ENCODE data around the gene GPAT2.
"Not testable (repeated sequence)": the region's sequence is repeated elsewhere in the genome, so short reads cannot be mapped to it uniquely, and the experiment has no call there.

Gene GPAT2

DNA sequence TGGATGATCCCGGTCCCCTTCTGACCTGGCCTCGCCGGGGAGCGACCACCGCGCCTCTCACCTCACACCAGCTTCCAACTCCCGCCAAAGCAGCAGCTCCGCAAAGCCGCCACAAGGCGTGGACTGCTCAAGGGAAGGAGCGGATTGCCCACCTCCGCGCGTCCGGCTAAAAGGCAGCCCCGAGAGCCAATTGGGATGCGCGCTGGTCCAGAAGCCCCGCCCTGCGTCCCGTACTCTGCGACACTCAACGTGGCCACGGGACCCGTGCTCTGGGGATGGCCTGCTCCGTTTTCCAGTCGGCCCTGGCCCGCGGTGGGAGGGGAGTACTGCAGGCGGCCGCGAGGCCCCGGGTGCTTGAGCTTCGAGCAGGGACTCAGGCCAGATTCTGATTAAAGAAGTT, at the start of gene GPAT2:
Gene GPAT2, minus strand, starts transcription at position 125 of the 400 bp plus-strand sequence. CDS start 2,557 bp downstream, outside the sequence.
- not testable (repeated sequence) for H3K36me3 ChIP-seq (ENCODE audit: insufficient read depth, low read length); H3K9me3 ChIP-seq (ENCODE audit: low read length); H3K27ac ChIP-seq (ENCODE audit: low read depth, low read length); H3K4me3 ChIP-seq (ENCODE audit: low read depth in 1 of 2, low read length in 2 of 2); H3K27me3 ChIP-seq (ENCODE audit: control insufficient read depth in 1 of 2, insufficient read depth in 2 of 2, low read length in 2 of 2); H3K4me1 ChIP-seq (ENCODE audit: insufficient read depth, low read length); H3K9ac ChIP-seq (ENCODE audit: low read length)

DNA sequence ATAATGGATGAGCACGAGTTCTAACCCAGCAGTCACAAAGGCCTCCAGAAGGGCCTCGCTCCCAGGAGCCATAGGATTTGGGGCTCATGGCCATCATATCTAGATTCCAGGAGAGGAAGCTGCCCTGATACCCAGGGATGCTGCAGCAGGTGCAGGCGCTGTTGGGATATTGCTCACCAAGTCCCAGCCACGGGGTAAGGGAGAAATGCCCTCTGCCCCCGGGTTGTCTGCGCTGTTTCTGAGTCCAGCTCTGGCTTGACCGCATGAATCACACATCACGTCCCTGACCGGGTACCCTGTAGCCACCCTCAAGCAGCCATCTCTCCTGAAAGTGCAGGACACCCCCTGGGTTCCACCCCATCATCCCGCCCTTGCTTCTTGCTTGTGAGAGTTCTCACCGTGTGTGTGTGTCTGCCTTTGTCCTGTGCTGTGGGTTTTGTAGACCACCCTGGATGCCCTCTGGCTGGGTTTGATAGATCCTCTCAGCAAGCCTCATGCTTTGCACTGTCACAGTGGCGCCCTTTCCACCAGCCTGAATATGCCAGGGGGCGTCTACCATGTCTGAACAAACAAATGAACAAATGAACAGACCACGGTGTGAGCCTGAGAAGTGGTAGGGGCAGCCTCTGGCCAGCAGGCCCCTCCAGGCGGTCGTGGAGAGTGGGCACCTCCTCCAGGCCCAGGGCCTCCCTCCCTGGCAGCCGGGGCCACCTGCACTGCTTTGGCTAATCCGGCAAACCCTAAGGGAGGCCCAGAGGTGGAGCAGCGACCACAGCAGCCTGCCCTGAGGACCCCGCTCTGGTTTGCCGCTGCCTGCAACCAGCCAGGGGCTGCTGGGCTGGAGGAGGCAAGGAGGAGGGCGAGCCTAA, 49.5 kb upstream of the GPAT2 start:
- H3K9me3 ChIP-seq (ENCODE audit: low read length) = no peaks in the 10 kb centered on the region
- H3K4me1 ChIP-seq (ENCODE audit: insufficient read depth, low read length) = no peaks in the 10 kb centered on the region
- H3K36me3 ChIP-seq (ENCODE audit: insufficient read depth, low read length) = no peaks in the 10 kb centered on the region
- H3K4me3 ChIP-seq (ENCODE audit: low read depth in 1 of 2, low read length in 2 of 2) = no peak overlapping the region
- no peaks in the 10 kb centered on the region for H3K27me3 ChIP-seq (ENCODE audit: control insufficient read depth in 1 of 2, insufficient read depth in 2 of 2, low read length in 2 of 2)
- no peak overlapping the region for H3K9ac ChIP-seq (ENCODE audit: low read length)
- H3K27ac ChIP-seq (ENCODE audit: low read depth, low read length) = no peak overlapping the region

GRCh38 chr2:96083064-96083939, 48.6 kb upstream of the GPAT2 start:
- H3K36me3 ChIP-seq (ENCODE audit: insufficient read depth, low read length) = no peaks in the 10 kb centered on the region
- no peaks in the 10 kb centered on the region for H3K4me1 ChIP-seq (ENCODE audit: insufficient read depth, low read length)
- H3K9ac ChIP-seq (ENCODE audit: low read length) = no peak overlapping the region
- no peak overlapping the region for H3K27ac ChIP-seq (ENCODE audit: low read depth, low read length)
- H3K27me3 ChIP-seq (ENCODE audit: control insufficient read depth in 1 of 2, insufficient read depth in 2 of 2, low read length in 2 of 2) = no peaks in the 10 kb centered on the region
- no peak overlapping the region for H3K4me3 ChIP-seq (ENCODE audit: low read depth in 1 of 2, low read length in 2 of 2)
- no peaks in the 10 kb centered on the region for H3K9me3 ChIP-seq (ENCODE audit: low read length)

DNA sequence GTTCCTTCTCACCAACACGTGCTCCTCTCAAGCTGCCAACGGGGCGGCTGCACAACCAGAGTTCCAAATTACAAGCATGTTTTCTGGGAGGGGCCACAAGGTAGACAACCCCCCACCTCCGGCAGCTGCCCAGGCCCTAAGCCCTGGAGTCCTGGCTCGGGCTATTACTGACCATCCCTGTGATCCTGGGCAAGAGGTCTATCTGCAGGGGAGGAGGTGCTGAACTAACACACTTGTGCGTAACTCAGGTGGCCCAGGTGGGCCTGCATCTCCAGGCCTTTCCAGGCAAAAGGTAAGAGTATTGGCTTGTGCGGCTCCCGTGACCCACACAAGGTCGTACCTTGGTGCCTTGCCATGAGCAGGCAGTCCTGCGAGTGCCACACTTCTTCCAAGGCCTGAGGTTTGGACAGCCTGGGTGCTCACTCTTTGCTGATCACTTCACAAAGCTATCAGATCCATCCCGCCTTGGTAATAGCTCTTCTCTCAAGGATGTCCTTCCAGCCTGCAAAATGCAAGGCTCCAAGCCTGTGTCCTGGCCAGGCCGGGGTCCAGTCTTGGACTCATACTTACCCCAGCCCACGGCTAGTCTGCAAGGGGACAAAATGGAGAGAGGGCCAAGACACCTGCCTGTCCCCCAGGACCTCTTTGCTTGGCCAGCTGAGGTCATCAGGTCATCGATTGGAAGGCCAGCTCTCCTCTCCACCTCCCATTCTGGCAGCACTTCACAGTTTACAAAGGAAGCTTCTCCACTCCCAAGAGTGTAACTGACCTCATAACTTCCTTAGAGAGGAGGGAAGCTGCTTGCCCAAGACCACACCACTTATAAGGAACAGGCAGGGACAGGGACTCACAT, 47.7 kb upstream of the GPAT2 start:
- Histone ChIP-seq H3K27ac (ENCODE audit: low read depth, low read length) (no peak overlapping the region), H3K27me3 (ENCODE audit: control insufficient read depth in 1 of 2, insufficient read depth in 2 of 2, low read length in 2 of 2) (no peaks in the 10 kb centered on the region), H3K4me3 (ENCODE audit: low read depth in 1 of 2, low read length in 2 of 2) (no peak overlapping the region), H3K9ac (ENCODE audit: low read length) (no peak overlapping the region), H3K9me3 (ENCODE audit: low read length) (no peaks in the 10 kb centered on the region), H3K36me3 (ENCODE audit: insufficient read depth, low read length) (no peaks in the 10 kb centered on the region), H3K4me1 (ENCODE audit: insufficient read depth, low read length) (no peaks in the 10 kb centered on the region)

DNA sequence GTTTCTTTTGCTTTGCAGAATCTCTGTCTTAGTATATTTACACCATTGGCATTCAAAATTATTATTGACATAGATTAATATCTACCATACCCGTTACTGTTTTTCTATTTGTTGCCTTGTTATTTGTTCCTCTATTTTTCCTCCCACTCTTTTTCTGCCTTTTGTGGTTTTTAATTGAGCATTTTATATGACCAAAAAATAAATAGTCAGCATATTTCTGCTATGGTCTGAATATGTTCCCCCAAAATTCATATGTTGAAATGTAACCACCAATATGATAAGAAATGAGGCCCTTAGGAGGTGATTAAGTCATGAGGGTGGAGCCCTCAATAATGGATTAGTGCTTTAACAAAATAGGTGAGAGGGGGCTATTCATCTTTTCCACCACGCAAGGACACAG, 46.3 kb upstream of the GPAT2 start:
- H3K36me3 ChIP-seq (ENCODE audit: insufficient read depth, low read length) = no peaks in the 10 kb centered on the region
- H3K27ac ChIP-seq (ENCODE audit: low read depth, low read length) = no peak overlapping the region
- no peaks in the 10 kb centered on the region for H3K9me3 ChIP-seq (ENCODE audit: low read length)
- no peaks in the 10 kb centered on the region for H3K4me1 ChIP-seq (ENCODE audit: insufficient read depth, low read length)
- H3K27me3 ChIP-seq (ENCODE audit: control insufficient read depth in 1 of 2, insufficient read depth in 2 of 2, low read length in 2 of 2) = no peaks in the 10 kb centered on the region
- H3K4me3 ChIP-seq (ENCODE audit: low read depth in 1 of 2, low read length in 2 of 2) = no peak overlapping the region
- no peak overlapping the region for H3K9ac ChIP-seq (ENCODE audit: low read length)

DNA sequence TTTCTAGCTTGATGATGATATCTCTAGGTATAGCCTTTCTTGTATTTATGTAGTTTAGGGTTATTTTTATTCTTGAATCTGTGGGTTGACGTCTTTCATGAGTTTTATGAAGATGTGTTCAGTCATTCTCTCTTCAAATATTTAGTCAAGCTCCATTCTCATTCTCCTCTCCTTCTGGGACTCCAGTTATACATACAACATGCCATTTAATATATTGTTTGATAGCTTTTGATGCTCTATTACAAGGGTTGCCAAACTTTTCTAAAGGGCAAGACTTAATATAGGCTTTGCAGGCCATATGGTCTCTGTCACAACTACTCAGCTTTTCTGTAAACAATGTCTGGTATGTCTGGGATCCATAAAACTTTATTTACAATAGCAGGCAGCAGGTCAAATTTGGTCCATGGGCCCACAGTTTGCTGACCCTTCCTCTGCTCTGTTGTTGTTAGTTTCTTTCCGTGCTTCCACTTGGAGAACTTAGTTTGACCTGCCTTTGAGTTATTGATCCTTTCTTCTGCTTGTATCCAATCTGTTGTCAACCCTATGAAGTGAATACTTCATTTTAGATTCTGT, 40.6 kb upstream of the GPAT2 start:
- Histone ChIP-seq H3K27ac (ENCODE audit: low read depth, low read length) (no peak overlapping the region), H3K9me3 (ENCODE audit: low read length) (no peaks in the 10 kb centered on the region)

GRCh38 chr2:96074156-96074555, 39.4 kb upstream of the GPAT2 start:
- no peak overlapping the region for H3K9ac ChIP-seq (ENCODE audit: low read length)
- H3K27ac ChIP-seq (ENCODE audit: low read depth, low read length) = no peak overlapping the region
- H3K4me1 ChIP-seq (ENCODE audit: insufficient read depth, low read length) = no peaks in the 10 kb centered on the region
- H3K36me3 ChIP-seq (ENCODE audit: insufficient read depth, low read length) = no peaks in the 10 kb centered on the region
- H3K4me3 ChIP-seq (ENCODE audit: low read depth in 1 of 2, low read length in 2 of 2) = no peak overlapping the region
- H3K9me3 ChIP-seq (ENCODE audit: low read length) = no peaks in the 10 kb centered on the region
- no peaks in the 10 kb centered on the region for H3K27me3 ChIP-seq (ENCODE audit: control insufficient read depth in 1 of 2, insufficient read depth in 2 of 2, low read length in 2 of 2)

More for the DNA sequence above, 40.6 kb upstream of the GPAT2 start:
- Histone ChIP-seq H3K4me1 (ENCODE audit: insufficient read depth, low read length) (no peaks in the 10 kb centered on the region), H3K4me3 (ENCODE audit: low read depth in 1 of 2, low read length in 2 of 2) (no peak overlapping the region), H3K36me3 (ENCODE audit: insufficient read depth, low read length) (no peaks in the 10 kb centered on the region), H3K9ac (ENCODE audit: low read length) (no peak overlapping the region), H3K27me3 (ENCODE audit: control insufficient read depth in 1 of 2, insufficient read depth in 2 of 2, low read length in 2 of 2) (no peaks in the 10 kb centered on the region)

- no peak overlapping the region for H3K4me3 ChIP-seq (ENCODE audit: low read depth in 1 of 2, low read length in 2 of 2)
- no peaks in the 10 kb centered on the region for H3K9me3 ChIP-seq (ENCODE audit: low read length)
- no peaks in the 10 kb centered on the region for H3K4me1 ChIP-seq (ENCODE audit: insufficient read depth, low read length)
- no peak overlapping the region for H3K9ac ChIP-seq (ENCODE audit: low read length)
- no peaks in the 10 kb centered on the region for H3K27me3 ChIP-seq (ENCODE audit: control insufficient read depth in 1 of 2, insufficient read depth in 2 of 2, low read length in 2 of 2)
- H3K36me3 ChIP-seq (ENCODE audit: insufficient read depth, low read length) = no peaks in the 10 kb centered on the region
- no peak overlapping the region for H3K27ac ChIP-seq (ENCODE audit: low read depth, low read length)
Measured at GRCh38 chr2:96073170-96073775, 38.6 kb upstream of the GPAT2 start.

- Histone ChIP-seq H3K36me3 (ENCODE audit: insufficient read depth, low read length) (no peaks in the 10 kb centered on the region), H3K9ac (ENCODE audit: low read length) (no peak overlapping the region), H3K4me3 (ENCODE audit: low read depth in 1 of 2, low read length in 2 of 2) (no peak overlapping the region), H3K27me3 (ENCODE audit: control insufficient read depth in 1 of 2, insufficient read depth in 2 of 2, low read length in 2 of 2) (no peaks in the 10 kb centered on the region), H3K4me1 (ENCODE audit: insufficient read depth, low read length) (no peaks in the 10 kb centered on the region), H3K27ac (ENCODE audit: low read depth, low read length) (no peak overlapping the region), H3K9me3 (ENCODE audit: low read length) (no peaks in the 10 kb centered on the region)
Measured at GRCh38 chr2:96072746-96073145, 38.0 kb upstream of the GPAT2 start.

DNA sequence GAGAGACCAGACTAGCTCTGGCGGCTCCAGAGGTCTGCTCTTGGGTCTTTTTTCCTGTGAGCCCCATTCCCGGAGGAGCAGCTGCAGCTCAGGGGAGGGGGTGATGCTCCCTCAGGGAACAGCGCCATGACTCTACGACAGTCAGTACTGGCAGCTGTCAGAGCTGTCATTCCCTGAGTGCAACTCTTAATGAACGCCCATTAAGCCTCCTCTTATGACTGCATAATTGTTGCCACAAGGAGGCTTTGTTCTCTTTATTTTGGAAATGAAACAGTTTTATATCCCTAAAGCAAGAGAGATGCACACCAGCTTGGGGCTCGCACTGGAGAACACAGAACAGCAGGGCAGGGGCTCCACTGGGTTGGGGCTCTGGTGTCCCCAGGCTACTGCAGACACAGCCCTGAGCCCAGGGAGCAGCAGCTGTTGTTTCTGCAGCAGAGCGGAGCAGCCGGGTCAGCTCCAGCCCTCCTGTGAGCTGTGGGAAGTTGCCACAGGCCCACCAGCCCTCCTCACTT, 37.3 kb upstream of the GPAT2 start:
- not testable (repeated sequence) for H3K4me3 ChIP-seq (ENCODE audit: low read depth in 1 of 2, low read length in 2 of 2); H3K27ac ChIP-seq (ENCODE audit: low read depth, low read length); H3K4me1 ChIP-seq (ENCODE audit: insufficient read depth, low read length)

More for the DNA sequence above, 37.3 kb upstream of the GPAT2 start:
- H3K9ac ChIP-seq (ENCODE audit: low read length); H3K9me3 ChIP-seq (ENCODE audit: low read length); H3K27me3 ChIP-seq (ENCODE audit: control insufficient read depth in 1 of 2, insufficient read depth in 2 of 2, low read length in 2 of 2); H3K36me3 ChIP-seq (ENCODE audit: insufficient read depth, low read length): not testable (repeated sequence)
